Stimulated activated CD4-positive, alpha-beta T cell treated with anti-CD3 and anti-CD28 coated beads, Interleukin-15, amount 100 ng/mL, for 48 hours (primary cell): ENCODE data around the gene MON2.
A peak's percentile ranks its signal among the peaks of the same experiment; 100 is the strongest.
"Not testable (repeated sequence)": the region's sequence is repeated elsewhere in the genome, so short reads cannot be mapped to it uniquely, and the experiment has no call there.

Source experiments
- DNase-seq, 2 donors: peaks; one replicate each; pipeline ENCODE4 v3.0.0-alpha.2; 2020; ENCODE audit warnings: low read depth in 2 of 2

Gene MON2

DNA sequence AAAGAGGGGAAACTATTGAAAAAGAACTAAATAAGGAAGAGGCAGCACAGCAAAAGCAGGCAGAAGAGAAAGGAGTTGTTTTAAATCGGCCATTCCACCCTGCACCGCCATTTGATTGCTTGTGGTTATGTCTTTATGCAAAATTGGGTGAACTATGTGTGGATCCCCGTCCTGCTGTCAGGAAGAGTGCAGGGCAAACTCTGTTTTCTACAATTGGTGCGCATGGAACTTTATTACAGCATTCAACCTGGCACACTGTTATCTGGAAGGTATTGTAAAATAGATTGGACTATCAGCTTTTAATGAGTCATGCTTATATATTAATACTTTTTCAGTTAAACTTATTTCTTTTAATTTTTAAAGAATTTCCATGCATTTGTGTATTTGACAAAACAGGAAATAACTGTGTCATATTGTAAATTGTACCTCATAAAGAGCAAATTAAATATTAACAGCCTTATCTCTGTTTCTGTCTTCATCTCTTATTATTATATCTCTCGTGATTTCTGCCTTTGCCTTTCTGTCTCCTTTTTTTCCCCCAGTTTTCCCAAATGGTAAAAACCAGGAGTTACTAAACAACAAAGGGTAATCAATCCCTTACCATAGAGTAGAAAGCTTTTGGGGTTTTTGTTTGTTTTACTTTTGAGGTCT lies 86.4 kb downstream of the MON2 start:
- no peak for DNase-seq

DNA sequence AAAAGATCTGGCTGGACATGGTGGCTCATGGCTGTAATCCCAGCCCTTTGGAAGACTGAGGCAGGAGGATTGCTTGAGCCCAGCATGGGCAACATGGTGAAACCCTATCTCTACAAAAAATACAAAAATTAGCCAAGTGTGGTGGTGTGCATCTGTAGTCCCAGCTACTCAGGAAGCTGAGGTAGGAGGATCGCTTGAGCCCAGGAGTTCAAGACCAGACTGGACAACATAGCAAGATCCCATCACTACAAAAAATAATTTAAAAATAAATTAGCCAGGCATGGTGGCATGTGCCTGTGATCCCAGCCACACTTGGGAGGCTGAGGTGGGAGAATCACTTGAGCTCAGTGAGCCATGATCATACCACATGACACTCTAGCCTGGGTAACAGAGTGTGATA lies 92.7 kb downstream of the MON2 start:
- DNase-seq = not testable (repeated sequence)

DNA sequence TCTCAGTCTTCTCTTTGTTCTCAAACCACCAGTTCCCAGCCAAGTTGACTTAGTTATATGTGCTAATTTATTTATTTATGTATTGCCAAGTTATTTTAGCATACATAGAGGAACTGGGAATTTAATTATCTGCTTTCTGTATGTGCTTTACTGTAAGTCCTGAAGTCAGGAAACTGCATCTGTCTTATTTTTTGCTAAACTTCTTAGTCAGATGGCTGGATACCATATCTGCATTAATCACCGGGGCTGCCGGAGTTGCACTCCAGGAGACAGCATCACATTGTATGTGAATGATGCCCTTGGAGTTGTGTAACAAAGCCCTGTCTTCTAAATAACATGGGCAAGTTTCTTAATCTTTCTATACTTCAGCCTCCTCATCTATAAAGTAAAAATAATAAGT lies 96.2 kb downstream of the MON2 start:
- DNase-seq = no peak

DNA sequence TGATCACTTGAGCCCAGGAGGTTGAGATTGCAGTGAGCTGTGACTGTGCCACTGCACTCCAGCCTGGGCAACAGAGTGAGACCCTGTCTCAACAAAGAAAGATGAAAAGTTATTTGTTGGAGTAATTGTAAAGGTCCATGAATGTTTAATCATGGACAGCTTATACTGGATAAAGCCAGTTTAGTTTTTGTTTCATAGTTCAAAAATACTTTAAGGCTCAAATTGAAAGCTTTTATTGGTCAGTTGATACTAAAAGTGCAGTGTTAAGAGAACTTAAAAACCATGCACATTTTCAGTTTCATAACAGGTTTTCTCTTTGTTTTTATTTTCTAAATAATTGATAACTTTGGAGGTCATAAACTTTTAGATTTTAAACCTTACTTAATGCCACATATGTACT lies 108.4 kb downstream of the MON2 start:
- no peak for DNase-seq

DNA sequence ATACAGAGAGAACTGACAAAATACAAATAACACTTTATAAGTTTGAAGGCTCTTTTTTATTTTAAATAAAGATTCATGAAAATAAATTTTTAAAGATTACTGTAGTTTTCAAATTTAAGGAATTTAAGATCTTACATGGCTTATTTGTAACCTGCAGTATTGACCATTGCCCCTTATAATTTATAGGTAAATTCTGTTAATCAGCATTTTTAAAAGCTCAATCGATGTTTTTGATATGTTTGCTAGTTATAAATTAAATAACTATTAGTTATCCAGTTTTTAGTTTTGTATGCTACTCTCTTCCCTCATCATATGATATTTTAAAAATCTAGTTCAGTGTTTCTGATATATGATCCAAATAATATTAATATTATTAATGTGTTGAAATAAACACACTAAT lies 109.9 kb downstream of the MON2 start:
- no peak for DNase-seq

DNA sequence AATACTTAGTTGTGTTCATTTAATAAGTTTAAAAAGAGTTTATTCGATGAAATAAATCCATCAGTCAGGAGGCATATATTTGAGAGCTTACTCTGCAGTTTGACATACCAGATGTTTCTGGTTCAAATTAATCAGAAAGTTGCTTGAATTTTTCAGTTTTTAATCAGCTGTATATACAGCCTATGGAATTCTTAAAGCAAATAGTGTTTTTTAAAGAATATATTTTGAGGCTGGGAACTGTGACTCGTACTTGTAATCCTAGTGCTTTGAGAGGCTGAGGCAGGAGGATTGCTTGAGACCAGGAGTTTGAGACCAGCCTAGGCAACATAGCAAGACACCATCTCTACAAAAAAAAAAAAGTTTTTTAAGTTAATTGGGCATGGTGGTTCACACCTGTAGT lies 112.1 kb downstream of the MON2 start:
- no peak for DNase-seq

DNA sequence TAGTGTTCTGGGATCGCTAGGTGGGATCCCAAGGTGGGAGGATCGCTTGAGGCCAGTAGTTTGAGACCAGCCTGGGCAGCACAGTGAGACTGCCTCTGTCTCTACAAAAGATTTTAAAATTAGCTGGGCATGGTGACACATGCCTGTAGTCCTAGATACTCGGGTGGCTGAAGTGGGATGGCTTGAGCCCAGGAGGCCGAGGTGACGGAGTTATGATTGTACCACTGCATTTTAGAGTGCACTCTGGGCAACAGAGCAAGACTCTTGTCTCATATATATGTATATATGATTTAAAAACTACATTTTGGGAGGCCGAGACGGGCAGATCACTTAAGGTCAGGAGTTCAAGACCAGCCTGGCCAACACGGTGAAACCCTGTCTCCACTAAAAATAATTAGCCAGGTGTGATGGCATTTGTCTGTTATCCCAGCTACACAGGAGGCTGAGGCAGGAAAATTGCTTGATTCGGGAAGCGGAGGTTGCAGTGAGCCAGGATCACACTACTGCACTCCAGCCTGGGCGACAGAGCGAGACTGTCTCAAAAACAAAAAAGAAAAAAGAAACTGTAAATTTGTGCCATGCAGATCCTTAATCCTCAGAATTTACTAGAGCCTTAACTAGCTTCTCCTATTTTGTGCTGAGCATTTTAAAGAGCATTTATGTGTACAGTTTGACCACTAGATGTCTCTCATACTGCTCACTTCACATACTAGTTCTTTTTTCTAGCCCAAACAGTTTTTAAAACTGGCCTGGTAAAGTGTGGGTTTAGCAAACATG lies 114.8 kb downstream of the MON2 start:
- DNase-seq = no peak

DNA sequence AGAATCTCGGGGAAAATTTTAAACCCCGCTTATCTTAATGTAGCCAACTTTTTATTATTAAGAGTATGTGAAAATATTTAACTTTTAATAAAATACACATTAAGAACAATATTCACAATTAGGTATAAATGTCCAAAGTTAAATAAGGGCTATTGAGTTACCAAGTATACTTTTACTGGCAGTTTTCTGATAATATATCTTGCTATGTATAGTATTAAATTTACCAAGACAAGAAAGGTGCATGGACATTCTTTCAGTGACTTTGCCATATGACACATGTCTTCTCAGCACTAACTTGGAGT lies 115.4 kb downstream of the MON2 start:
- DNase-seq = no peak

DNA sequence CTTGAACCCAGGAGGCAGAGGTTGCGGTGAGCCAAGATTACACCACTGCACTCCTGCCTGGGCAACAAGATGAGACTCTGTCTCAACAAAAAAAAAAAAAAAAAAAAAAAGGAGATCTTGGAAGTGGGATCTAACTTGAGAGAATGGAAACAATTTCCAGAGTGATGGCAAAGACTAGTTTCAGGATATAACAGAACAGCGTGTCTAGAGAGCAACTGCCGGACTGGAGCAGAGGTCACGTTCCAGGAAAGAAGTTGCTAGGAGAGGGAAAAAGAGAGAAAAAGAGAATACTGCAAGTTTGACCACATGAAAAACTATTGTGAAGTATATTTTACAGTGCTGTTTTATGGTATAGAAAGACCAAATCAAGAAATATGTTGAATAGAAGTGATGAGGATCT lies 118.0 kb downstream of the MON2 start:
- DNase-seq = no peak

DNA sequence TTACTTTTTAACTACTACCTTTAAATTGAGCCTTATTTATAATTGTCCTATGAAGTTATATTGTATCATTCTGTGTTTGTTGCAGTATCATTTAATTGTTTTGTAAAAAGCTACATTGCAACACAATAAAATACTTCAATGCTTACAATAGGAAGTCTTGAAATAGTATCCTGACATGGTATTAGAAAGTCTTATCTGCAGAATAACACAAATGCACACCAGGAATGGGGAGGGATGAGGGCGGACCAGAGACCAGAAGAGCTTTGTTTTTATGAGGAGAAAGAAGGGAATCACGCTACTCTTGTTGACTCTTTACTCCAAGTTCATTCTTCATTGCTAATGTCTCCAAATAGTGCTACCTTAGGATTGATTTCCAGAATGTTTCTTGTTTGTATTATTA lies 120.2 kb downstream of the MON2 start:
- no peak for DNase-seq

DNA sequence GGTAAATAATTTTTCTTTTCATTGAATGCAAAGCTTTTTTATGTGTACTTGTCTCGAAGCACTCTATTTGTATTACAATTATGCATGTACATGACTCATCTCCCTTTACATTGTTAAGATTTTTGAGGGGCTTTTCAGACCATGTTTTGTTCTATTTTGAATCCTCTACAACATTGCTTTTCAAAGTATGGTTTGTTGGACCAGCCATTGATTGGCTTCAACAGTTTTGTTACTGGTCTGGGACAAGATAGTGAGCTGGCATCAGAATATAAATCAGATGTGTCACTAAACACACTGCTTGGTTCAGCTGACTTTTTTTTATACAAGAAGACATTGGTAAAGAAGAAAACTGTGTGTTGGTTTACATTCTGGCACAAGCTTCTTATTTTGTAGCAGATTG lies 122.3 kb downstream of the MON2 start:
- no peak for DNase-seq

DNA sequence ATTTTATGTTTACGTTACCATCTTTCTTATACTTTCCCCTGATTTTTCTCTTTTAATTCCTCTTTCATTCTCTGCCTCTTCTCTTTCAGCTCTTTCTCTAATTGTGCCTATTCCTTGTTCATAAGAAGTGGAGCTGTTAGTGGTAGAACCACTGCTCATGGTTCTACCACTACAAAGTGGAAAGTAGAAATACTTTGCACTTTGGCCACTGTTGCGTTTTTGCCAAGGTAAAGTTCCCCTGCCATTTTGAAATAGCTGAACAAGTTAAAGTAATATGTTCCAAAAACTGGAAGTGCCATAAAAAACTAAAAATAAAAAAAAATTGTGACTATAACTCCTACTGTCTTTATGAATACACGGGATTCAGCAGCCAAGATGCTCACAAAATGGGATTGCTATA lies 130.6 kb downstream of the MON2 start:
- no peak for DNase-seq

DNA sequence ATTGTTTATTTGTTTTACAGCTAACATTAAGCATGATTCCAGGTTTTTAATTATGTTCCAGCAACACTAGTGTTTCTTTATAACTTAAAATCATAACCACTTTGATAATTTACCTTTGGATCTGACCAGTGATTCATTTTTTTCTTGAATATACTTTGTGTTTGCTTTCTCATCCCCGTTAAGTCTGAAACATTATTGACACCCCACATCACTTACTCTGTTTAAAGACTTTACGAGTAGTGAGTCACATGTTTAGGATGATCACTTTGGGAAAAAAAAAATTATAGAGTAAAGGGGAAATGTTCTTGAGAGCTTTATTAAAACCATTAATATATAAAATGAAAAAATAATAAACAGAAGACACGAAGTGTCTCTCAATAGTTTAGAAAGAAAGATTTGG lies 132.2 kb downstream of the MON2 start:
- no peak for DNase-seq

DNA sequence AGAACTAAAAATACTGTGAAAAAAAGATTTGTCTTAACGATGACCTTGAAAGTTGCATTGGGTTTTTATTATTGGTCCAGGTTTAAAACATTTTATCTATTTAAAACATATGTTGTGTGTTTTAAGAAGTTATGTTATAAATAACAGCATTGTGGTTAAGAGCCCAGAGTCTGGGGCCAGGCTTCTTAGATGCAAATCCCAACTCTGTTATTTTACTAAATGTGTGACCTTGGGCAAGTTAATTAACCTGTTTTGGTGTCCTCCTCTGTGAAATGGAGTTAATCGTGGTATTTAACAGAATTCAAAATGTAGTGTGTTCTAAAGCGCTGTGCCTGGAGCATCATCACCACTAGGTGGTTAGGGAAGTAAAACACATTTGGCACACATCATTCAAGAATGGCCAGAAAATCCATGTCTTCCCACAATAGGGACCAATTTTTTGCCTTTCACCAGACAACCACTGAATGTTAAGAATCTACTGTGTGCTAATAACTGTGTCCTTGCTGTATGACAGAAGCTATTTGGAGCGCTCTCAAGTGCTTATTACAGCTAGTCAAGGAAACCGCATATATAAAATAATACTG lies 133.3 kb downstream of the MON2 start:
- no peak for DNase-seq

DNA sequence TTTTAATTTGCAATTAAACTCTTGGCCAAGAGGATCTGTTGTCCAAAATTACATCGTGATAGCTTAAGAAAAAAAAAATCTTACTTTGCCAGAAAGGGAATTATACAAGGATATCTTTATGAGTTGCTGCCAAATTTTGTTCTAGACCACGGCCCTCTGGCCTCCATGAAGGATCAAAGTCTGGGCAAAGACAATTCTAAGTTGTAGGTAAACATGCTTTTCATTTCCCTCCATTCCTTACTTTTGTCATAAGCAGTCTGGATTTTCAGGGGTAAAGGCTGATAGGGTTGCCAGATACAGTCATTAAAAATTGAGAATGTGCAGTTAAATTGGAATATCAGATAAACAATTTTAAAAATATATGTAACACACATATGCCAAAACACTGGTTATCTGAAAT lies 135.1 kb downstream of the MON2 start:
- DNase-seq = no peak

DNA sequence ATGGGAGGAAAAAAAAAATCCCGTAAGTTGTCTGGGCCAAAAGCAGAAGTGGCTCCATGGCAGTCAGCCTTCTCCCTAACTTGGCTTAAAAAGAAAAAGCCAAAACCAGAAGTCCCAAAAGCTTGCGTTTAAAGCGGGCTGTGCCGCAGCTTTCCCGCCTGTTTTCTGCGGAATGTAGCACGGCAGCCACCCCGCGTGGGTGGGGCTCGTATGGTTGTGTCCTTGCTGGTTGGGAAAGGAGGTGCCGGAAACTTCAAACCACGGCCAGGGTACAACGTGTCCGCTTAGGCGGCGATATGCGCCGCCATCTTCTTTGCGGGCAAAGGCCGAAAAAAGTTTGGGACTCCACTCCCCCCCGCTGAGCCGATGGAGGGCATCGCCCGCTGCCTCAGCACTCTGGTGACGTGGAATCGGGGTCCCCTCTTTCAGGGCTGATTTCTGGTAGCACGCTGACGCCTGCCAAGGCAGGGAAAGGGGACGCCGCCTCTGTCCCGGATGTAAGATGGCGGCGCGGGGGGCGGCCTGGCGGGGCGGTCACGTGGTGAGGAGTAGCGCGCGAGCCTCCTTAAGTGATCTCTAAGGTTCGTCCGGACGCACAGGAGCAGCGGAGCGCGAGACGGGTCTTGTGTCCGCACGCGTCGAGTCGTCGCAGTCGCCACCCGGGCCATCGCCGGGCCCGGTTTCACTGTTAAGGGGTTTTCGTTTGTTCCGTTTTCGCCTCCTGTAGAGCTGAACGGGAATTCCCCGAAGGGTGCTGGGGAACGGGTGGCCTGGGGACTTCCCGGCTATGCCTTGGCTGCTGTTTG lies 135.8 kb downstream of the MON2 start:
- peak; percentile 75 to 81 for DNase-seq

DNA sequence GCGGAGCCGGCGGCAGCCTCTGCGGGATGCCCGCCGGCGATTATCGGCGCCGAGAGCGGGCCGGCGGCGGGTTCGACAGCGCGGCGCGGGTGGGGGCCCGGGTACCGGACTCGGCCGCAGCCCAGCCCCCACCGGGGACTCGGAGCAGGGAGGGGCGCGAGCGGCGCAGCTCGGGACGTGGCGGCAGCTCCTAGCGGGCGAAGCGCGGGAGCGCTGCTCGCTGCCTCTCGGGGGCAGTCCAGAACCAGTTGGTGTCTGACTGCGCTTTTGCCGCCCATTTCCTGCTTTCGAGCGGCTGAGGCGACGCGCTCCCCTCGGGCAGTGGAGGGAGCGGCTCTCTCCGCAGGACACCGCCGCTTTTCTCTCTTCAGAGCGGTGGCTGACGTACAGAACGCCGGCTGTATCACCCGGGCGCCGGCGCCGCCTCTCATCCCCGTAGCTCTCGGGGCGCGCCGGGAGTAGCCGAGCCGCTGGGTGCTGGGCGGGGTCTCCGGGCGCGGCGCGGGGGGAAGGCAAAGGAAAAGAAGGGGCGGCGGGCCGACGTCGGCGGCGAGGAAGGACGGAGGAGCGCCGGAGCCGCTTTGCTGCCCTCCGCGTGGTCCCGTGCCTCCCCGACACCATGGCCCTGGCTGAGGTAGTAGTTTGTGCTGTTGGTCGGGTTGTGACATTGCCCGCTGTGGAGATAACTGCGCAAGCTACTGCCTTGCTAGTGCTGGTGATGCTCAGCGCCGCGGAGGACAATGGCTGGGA lies 136.6 kb downstream of the MON2 start:
- DNase-seq = peak; percentile 64 to 67

DNA sequence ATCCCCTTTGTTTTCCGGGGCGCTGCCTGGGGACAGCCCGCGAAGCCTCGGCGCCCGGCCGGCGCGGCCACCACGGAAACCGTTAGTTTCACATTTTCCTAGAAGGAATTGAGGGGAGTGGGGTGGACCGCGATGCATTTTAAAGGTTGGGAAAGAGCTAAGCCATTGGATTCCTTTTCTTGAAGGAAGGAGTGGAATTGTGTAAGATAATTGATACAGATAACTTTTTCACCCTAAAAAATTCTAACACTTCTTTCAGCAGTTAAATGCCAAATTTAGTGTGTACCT lies 137.1 kb downstream of the MON2 start:
- DNase-seq = no peak

DNA sequence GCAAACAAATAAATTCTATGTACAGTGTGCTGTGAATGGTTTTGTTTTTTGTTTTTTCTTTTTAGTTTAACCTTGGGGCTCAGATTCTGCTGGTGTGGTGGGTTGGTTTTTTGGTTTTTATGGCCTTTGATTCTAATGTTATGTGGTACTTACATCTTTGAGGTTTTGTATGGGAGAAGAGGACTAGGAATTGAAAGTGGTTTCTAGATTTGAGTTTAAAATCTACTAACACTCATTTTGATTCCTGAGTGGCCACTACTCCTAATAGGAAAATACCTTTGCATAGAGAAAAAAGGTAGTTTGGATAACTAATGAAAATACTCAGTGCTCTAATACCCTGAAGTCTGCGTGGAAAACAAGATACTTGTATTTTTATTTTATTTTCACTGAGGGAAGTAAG lies 137.7 kb downstream of the MON2 start:
- DNase-seq = no peak

DNA sequence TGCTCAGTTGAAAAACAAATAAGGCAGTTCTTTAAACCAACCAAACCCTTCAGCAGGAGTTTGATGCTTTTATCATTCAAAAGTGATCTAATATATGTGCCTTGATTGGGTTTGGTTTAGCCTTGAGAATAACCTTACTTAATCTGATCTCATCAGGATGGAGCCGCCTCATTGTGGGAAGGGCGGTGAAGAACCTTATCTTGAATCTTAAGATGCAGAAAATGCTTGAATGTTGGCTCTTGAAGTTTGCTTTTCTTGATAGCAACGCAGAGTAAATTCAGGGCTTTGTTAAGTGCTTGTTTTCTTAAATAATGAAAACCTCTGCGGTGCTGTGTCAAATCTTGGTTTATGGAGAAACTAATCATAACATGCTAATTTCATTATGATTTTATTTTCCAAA lies 138.2 kb downstream of the MON2 start:
- DNase-seq = no peak

DNA sequence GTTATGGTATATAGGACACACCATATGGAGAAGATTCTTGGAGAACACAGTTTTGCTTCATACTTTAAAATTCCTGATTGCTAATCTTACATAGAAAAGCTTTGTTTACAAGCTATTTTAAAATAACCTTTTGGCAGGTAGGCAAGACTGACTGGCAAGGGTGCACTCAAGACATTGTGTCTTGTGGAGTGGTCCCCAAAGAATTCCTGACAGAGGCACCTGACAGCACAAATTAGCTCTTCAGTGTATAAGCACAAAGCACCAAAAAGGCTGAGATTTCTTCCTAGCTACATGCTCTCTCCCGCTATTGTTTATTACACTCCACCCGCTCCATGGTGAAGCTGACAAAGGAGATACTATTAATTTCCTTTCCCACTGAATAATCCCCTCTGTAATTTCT lies 139.4 kb downstream of the MON2 start:
- no peak for DNase-seq

DNA sequence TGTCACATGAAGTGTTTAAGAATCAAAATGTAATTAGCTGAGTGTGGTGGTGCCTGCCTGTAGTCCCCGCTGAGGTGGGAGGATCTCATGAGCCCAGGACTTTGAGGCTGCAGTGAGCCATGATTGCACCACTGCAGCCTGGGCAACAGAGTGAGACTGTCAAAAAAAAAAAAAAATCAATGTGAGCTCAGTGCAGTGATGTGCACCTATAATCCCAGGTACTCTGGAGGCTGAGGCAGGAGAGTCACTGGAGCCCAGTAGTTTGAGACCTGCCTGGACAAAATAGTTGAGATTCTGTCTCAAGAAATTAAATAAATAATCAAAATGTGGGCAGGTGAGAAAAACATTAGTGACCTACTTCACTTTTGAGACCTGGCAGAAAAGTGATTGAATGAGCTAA lies 140.0 kb downstream of the MON2 start:
- DNase-seq = no peak
